Activated CD4-positive, alpha-beta T cell treated with anti-CD3 and anti-CD28 coated beads for 24 hours (primary cell): ENCODE measurements around the gene IRAK1BP1.
"Not testable (repeated sequence)": the region's sequence is repeated elsewhere in the genome, so short reads cannot be mapped to it uniquely, and the experiment has no call there.

Experiments
- DNase-seq, 2 donors: peaks; one replicate each; pipeline ENCODE4 v3.0.0-alpha.2; 2020; ENCODE audit warnings: low read depth in 2 of 2

The IRAK1BP1 gene, protein sequence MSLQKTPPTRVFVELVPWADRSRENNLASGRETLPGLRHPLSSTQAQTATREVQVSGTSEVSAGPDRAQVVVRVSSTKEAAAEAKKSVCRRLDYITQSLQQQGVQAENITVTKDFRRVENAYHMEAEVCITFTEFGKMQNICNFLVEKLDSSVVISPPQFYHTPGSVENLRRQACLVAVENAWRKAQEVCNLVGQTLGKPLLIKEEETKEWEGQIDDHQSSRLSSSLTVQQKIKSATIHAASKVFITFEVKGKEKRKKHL

DNA sequence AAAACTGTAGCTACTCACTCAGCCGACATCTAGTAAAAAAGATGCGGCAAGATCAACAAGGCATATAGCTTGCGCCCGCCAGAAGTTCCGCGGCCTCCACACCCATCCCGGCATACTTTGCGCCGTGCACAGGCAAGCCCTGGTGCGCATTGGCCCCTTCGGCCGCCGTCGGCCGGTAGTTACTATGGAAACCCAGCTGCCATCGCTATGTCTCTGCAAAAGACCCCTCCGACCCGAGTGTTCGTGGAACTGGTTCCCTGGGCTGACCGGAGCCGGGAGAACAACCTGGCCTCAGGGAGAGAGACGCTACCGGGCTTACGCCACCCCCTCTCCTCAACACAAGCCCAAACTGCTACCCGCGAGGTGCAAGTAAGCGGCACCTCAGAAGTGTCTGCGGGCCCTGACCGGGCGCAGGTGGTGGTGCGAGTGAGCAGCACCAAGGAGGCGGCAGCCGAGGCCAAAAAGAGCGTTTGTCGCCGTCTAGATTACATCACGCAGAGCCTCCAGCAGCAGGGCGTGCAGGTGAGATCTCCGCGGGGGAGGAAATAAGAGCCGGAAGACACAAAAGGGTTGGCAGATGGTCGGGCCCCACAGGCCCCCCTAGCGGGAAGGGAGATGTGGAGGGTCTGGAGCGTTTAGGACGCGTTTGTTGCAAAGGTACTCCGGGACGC lies at the start of gene IRAK1BP1:
Gene IRAK1BP1 (plus strand): TSS at position 182 of the 671 bp plus-strand sequence. CDS start 26 bp downstream, at position 208.
- DNase-seq: peak; percentile 63 to 69

DNA sequence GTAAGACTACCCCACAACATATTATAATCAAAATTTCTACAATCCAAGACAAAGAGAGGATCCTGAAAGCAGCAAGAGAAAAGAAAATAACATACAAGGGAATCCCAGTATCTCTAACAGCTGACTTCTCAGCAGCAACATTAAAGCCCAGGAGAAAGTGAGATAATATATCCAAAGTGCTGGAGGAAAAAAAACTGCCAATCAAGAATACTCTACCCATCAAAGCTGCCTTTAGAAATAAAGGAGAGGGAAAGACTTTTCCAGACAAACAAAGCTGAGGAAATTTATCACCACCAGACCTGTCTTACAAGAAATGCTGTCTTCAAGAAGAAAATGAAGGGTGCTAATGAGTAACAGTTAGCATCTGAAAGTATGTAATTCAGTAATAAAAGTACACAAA lies 43.3 kb upstream of the IRAK1BP1 start:
- DNase-seq: no peak

DNA sequence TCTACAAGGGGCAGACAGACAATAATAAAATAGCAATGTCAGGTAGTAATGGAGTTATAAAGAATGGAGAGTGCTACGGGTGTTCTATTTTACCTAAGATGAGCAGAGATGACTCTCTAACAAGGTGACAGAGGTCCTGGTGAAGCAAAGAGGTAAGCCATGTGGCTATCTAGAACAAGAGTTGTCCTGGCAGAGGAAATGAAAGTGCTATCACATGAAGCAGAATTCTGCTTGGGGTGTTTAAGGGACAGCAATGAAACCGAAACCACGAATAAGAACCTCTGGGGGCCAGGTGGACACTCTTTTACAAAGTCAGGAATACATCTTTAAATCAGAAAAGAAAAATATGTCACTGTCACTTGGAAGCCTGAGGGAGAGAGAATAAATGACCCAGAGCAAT lies 37.9 kb upstream of the IRAK1BP1 start:
- no peak for DNase-seq

DNA sequence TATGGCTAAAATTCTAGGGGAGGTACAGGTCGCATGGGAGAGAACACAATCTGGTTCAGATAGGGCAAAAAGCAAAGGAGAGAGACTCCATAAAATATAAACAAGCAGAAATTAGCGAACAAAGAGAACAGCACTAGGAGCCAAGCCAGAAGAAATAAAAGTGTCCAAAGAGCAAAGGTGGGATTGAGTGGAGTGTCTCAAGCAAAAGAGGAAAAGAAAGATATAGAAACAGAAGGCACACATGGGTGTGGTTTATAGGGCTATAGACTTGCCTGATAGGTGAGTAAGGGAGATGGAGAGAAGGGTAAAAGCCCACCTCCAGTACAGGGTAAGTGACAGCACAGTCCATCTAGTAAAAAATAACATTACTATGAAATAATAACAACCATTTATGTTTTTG lies 36.5 kb upstream of the IRAK1BP1 start:
- no peak for DNase-seq

DNA sequence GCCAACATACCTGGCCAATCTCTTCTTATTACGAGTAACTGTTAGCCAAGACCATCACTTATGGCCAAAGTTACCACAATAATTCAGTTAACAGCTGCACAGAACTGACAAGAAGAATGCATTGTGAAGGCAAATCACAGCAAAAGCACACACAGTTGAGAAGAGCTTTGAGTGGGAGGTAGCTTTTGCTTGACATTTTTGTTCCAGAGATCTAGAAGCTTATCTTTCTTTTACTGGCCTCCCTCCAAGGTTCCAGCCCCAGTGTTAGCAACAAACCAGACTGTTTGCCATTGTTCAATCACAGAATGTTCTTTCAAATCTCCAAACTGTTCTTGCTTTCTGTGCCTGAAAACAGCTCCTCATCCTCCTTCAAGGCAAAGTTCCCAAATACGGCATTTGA lies 35.9 kb upstream of the IRAK1BP1 start:
- no peak for DNase-seq

DNA sequence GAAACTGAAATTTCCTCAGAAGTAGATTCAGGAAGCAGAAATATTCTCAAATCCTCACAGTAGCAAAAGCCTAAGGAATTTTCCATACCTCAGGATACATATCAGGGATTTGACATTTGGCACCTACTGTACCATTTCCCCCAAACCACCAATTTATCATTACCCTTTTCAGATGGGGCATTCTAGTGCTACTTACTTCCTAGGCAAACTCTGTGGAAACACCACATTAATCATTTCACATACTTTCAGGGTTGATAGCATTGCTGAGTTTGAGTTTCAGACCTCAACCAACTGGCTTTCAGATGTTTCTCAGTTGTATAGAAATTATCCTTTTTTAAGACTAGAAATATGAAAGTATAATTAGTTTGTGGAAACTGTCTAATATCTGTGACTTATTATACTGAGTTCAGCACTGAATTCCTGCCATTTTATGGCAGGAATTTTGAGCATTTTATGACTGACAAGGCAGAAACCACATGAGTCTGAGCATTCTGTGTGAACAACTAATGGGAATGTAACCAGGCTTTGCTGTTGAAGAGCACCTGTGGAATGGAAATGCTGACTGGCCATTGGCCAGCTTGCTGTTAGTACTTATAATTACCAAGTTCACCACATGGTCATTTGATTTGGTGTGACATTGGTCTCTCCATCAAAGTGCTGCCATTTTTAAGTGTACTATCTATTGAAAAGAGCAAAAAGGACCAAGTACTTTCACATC lies 35.1 kb upstream of the IRAK1BP1 start:
- DNase-seq: no peak

DNA sequence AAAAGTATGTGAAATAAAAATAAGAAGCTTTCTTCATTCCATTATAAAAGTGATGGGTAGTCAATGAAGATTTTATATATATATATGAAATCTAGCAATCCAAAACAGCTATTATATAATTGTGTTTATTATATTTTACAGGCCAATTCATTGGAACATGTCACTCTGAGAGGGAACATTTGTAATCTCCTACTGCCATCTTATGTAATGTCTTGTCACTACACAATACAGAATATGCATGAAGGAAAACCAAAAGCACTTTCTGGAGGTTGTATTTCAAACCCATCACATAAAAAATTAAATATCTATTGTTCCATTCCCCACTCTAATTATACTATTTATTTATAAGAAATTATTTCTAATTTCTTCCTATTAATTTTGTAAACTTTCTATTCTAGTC lies 31.5 kb upstream of the IRAK1BP1 start:
- DNase-seq: no peak

DNA sequence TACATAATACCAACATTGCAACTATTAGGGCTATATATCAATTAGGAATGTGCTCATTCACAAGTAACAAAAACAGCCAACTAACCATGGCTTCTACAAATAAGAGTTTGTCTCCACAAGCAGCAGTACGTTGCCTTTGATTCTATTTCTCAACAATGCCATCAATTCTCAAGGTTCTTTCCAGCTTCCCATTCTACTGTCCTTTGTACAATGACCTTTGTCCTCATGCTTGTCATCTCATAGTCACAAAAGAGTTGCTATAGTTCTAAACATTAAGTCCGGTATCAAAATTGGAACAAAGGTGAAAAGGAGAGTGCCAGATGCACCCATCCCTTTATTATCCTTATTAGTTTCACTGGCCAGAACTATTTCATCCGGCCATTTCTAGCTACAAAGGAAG lies 30.8 kb upstream of the IRAK1BP1 start:
- no peak for DNase-seq

DNA sequence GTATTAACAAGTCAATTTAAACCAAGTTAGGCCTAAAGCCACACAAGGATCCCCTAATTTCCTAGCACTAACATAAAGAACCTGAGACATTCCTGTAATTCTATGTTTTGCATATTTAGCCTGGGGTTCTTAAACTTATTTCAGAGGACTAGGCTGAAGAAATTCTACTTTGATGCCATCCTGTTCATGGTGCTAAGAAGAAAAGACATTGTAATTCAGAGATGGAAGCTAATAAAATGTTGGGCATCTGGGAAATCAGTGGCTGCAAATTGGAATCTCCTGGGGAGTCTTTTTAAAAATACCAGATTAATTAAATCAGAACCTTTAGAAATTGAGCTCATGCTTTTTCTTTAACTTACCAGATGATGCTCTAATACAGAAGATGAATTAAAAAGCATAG lies 26.2 kb upstream of the IRAK1BP1 start:
- DNase-seq: no peak

DNA sequence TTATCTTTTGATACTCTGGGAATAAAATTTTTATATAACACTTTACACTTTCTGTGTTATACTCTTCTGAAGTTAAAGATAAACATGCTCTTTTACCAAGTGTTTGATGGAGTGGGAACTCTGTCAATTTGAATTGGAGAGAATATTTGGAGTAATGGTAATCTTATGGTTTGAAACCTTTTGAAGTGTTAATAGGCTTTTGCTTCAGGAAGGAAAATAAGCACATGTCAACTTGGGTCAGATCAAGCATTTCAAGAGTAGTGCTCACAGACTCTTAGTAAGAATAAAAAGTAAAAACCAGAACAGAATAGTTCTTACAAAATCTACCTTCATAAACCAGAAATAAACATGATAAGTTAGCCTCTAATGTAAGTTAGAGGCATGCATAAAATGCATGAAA lies 24.4 kb upstream of the IRAK1BP1 start:
- DNase-seq: no peak

DNA sequence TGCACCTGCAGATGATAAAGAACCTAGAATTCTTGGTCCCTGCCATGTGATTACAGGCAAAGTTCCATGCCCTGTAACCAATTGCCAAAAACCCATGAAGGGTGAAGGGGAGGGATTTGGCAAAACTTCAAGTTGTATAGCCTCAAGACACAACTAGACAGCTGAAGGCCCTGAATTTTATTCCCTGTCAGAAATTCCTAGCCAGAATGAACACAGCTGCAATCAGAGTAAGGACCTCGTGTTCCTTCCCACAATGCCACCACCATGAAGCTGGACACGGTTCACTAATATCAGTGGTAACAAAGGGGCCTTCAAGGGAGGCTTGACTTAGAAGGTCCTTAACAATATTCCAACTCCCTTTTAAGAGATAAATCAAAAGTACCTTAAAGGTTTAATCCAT lies 22.5 kb upstream of the IRAK1BP1 start:
- no peak for DNase-seq

DNA sequence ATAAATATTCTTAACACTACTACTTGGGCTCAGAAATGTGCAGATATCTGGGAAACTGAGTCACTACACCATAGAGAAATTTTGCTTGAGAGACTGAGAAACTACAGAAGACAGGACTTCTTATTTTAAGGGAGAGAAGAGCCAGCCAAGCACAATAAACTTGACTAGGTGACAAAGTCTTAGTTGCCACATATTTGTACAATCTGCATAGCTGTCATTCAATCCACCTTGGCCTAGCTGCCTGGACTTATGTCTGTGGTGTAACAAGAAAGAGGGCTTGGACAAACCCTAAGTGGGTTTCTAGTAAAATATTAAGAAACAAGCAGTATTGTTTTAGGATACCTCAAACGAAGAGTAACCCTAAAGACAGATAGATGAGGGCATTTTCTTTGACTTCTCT lies 21.8 kb upstream of the IRAK1BP1 start:
- DNase-seq: no peak

DNA sequence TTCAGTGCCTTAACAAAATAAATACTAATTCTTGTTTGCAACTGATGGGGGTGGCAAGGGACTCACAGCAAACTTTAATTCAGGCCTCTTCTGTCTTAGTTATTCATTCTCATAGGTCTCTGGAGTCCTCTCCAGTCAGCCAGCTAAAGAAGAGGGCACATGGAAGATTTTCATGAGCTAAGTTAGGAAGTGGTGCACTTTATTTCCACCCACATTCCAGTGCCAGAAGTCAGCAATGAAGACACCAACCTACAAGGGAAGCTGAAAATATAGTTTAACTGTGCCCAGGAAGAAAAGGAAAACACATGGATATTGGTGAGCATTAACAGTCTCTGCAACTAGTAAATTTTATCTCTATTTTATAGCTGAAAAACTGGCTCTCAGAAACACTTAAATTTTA lies 16.7 kb upstream of the IRAK1BP1 start:
- DNase-seq: no peak

DNA sequence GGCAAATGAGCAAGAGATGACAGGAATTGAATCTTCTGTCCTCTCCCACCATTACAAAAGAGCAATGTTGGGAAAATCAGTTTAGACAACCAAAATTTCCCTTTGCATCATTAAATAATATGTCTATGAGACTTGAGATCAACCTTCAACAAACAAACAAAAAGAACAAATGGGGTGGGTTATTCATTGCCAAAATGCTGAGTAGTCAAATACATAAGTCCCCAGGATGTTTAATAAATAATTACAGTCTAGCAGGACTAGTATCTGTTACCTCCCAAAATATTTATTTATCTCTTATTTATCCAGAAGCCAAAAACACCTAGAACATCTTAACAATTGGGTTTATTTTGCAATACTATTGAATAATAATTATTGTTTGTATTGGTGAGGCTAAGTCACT lies 16.2 kb upstream of the IRAK1BP1 start:
- no peak for DNase-seq

DNA sequence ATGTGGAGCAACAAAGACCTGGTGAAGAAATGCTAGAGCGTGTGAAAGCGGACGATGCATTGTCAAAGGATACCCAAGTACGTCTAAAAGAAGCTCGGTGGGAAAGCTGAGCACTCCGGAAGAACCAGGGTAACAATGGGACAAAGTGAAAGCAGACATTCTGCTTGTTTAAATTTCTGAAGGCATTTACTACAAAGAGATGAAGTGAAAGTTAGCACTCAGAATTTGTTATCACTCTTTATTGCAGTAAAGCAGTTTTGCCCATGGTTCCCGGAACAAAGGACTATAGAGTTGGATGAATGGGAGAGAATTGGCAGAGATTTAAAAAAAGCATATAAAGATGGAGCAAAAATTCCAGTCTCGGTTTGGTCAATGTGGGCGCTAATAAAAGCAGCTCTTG lies 12.8 kb upstream of the IRAK1BP1 start:
- DNase-seq: no peak

DNA sequence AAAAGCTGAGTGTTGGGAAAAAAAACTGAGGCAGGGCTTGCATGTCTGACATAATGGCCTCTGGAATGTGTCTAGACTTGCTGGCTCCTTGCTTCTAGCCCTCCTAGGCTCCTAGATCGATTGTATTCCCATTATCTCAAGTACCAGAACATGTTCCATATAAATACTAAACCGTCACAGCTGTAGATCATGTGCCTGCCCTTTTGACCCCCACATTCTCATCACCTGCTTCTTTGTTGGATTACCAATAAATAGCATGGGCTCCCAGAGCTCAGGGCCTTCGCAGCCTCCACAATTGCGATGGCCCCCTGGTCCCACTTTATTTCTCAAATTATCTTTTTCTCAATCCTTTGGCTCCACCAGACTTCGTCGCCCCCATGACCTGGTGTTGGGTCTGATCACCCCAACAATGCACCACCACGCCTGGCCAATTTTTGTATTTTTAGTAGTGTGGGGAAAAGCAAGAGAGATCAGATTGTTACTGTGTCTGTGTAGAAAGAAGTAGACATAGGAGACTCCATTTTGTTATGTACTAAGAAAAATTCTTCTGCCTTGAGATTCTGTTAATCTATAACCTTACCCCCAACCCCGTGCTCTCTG lies 8.9 kb upstream of the IRAK1BP1 start:
- not testable (repeated sequence) for DNase-seq

DNA sequence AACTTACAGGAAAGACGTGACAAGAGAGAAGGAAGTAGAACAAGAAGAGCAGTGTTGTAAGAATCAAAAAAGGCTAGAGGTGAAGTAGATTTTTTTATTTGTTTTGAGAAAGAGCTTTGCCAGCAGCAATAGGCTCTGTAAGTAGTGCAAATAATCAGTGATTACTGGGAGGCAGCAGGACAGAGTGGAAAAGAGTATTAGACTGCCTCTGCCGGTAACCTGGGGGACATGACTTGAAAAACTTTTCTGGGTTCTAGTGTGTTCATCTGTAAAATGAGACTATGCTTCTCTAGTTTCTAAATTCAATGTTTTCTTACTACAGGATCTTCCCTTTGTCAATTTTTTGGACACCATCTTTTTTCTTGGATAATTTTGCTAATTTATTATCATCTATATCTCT lies 5.8 kb upstream of the IRAK1BP1 start:
- DNase-seq: no peak

DNA sequence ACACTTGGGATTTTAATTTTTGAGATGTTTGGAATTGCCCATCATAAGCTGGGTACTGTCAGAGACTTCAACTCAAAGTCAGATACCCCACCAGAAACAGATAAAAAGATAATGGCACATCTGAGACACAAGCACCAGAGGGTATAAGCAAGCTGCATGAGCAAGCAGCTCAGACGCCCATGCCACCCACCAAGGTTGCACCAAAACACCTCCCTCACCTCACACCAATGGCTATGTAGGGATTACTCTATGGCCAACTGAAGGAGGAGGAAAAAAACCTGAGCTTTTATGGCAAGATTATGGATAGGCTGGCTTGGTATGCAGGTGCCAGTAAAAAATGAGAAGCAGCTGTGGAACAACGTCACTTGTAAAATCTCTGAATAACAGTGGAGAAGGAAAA lies 3.8 kb upstream of the IRAK1BP1 start:
- no peak for DNase-seq

DNA sequence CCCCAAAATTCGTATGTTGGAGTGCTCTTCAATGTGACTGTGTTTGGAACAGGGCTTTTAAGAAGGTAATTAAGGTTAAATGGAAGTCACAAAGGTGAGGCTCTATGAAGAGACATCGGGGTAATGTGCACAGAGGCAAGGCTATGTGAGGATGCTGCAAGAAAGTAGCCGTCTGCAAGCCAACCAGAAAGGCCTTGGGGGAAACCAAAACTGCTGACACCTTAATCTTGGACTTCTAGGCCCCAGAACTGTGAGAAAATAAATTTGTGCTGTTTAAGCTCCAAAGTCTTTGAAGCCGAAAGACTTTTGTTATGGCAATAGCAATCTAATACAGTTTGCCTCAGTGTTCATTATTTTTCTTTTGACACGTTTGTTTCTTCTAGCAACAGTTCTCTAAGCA lies 2.4 kb upstream of the IRAK1BP1 start:
- DNase-seq: no peak

DNA sequence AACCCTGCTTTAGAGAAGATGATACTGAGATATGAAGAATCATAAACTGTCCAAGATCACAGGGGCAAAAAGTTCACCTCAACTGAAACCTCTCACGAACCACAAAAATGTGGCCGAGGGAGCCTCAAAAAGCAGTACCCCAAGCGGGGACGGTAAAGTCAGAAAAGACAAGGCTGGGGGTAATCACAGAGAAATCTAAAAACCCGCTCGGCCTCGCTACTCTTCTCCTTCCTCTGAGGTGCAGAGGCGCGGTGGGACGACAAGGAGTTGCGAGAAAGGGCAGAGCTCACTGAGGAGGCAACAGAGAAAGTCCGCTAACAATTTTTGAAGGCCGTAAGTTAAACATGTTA lies 356 bp upstream of the IRAK1BP1 start:
- no peak for DNase-seq

DNA sequence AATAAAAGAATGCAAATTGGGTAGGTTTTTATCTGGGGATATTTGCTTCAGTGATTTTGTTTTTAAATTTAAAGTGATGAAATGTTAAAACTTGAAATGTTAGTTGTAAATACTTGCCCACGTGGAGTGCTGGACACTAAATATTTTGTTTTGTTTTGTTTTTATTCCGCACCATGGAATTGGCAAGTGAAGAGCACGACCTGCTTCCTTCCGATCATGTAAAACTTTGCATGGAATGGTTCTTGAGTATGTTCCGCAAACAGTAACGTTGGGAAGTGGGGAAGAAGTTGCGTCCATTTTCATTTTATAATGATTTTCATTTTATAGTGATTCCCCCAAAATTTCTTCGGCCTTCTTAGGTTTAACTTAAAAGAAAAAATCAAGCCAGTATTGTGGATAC lies 765 bp downstream of the IRAK1BP1 start:
- DNase-seq: no peak

DNA sequence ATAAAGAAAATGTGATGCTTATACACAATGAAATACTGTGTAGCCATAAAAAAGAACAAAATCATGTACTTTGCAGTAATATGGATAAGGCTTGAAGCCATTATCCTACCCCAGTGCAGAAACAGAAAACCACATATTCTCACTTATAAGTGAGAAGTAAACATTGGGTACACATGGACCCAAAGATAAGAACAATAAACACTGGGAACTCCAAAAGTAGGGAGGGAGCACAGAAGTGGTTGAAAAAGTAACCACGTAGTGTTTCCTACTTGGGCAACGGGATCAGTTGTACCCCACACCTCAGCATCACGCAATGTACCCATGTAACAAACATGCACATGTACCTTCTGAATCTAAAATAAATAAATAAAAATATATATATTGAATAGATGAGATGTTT lies 8.2 kb downstream of the IRAK1BP1 start:
- DNase-seq: no peak

DNA sequence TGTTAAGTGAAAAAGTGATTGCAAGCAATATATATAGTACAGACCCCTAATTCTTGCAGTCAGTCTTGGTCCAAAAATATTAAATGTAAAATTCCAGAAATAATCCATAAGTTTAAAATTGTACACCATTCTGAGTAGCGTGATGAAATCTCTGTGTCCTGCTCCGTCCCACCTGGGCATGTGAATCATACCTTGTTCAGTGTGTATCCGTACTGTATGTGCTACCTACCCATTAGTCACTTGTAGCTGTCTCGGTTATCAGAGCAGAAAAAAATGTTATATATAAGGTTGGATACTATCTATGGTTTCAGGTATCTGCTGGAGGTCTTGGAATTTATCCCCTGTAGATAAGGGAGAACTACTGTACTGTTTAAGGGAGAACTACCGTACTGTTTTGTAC lies 16.3 kb downstream of the IRAK1BP1 start:
- DNase-seq: no peak
